OCI-LY1 (cell line): ENCODE measurements around the gene UBL3.

Experiments used
- EZH2 ChIP-seq: fragments of 200-600 bp; sonication (generic), shearing (Covaris generic); IDR thresholded peaks from 2 replicates; pipeline ENCODE4 v1.8.0; 2017; ENCODE audit warnings: borderline replicate concordance, mixed run types, mild to moderate bottlenecking, antibody characterized with exemption, low read length, moderate library complexity, mixed read lengths
- TF ChIP-seq, protein P1 (sequence below): fragments of 200-600 bp; sonication (generic), shearing (Covaris generic); IDR thresholded peaks from 2 replicates; pipeline ENCODE4 v1.5.1; 2017; ENCODE audit warnings: mild to moderate bottlenecking, antibody characterized with exemption, low read length, moderate library complexity, mixed read lengths

GRCh38 chr13:29893438-29893837 is 43.0 kb upstream of the UBL3 start:
- TF ChIP-seq, protein P1, sequence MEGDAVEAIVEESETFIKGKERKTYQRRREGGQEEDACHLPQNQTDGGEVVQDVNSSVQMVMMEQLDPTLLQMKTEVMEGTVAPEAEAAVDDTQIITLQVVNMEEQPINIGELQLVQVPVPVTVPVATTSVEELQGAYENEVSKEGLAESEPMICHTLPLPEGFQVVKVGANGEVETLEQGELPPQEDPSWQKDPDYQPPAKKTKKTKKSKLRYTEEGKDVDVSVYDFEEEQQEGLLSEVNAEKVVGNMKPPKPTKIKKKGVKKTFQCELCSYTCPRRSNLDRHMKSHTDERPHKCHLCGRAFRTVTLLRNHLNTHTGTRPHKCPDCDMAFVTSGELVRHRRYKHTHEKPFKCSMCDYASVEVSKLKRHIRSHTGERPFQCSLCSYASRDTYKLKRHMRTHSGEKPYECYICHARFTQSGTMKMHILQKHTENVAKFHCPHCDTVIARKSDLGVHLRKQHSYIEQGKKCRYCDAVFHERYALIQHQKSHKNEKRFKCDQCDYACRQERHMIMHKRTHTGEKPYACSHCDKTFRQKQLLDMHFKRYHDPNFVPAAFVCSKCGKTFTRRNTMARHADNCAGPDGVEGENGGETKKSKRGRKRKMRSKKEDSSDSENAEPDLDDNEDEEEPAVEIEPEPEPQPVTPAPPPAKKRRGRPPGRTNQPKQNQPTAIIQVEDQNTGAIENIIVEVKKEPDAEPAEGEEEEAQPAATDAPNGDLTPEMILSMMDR, result no peak
- TF ChIP-seq EZH2, result no peak
